CD4-positive, alpha-beta T cell (primary cell): Measurements from ENCODE around the gene PITRM1. TPM values are rescaled to one million over a fixed set of nuclear protein-coding genes. Genes with fewer than 3 reads are reported as not detected.

ENCODE experiments used
- ATAC-seq: fragments of 200-7000 bp; cut with Tn5 transposase; one replicate; pipeline ENCODE4 v1.10.0; 2022; ENCODE audit warnings: mild to moderate bottlenecking; ENCODE audit not compliant: poor library complexity
- CTCF ChIA-PET: fragments of 350-600 bp; sonication (Branson Sonifier 250); formaldehyde crosslinking; loops from one replicate; lab custom pipeline; 2021; ENCODE audit warnings: antibody characterized with exemption, inconsistent platforms; lab: Charles Lee
- POLR2A ChIA-PET: fragments of 350-600 bp; sonication (Branson Sonifier 250); formaldehyde crosslinking; loops from one replicate; lab custom pipeline; 2021; ENCODE audit warnings: antibody characterized with exemption, inconsistent platforms; lab: Charles Lee
- DNase-seq, 14 experiments: peaks; one replicate each; pipeline ENCODE4 v3.0.0-alpha.2; 2013 to 2020; ENCODE audit warnings: mixed read lengths in 2 of 14
- H3K27ac ChIP-seq, 2 donors: one replicate each; pipeline versions ENCODE4 v1.5.1 to v1.7.0; 2013; ENCODE audit warnings: low read length in 2 of 2, low read depth in 1 of 2, mild to moderate bottlenecking in 1 of 2
- H3K27me3 ChIP-seq, 2 experiments: 1 replicate in 1 of 2; 2 replicates in 1 of 2; pipeline versions ENCODE4 v1.6.1 to v1.7.0; 2013; ENCODE audit warnings: low read length in 2 of 2, control low read depth in 1 of 2, mild to moderate bottlenecking in 1 of 2, moderate library complexity in 1 of 2; ENCODE audit not compliant: insufficient read depth in 2 of 2, control insufficient read depth in 1 of 2
- H3K36me3 ChIP-seq: one replicate; pipeline ENCODE4 v1.6.1; 2013; ENCODE audit warnings: low read length, control low read depth; ENCODE audit not compliant: insufficient read depth
- H3K4me1 ChIP-seq: one replicate; pipeline ENCODE4 v1.6.1; 2013; ENCODE audit warnings: low read length, control low read depth; ENCODE audit not compliant: insufficient read depth
- H3K4me3 ChIP-seq: one replicate; pipeline ENCODE4 v1.5.1; 2013; ENCODE audit warnings: mild to moderate bottlenecking, low read length, moderate library complexity
- H3K9me3 ChIP-seq, 2 experiments: 1 replicate in 1 of 2; 2 replicates in 1 of 2; pipeline versions ENCODE4 v1.6.1 to v1.7.0; 2013; ENCODE audit warnings: low read length in 2 of 2, mild to moderate bottlenecking in 2 of 2, control low read depth in 1 of 2, moderate library complexity in 1 of 2; ENCODE audit not compliant: control insufficient read depth in 1 of 2, insufficient read depth in 1 of 2
- H3K27ac Mint-ChIP-seq: one replicate; pipeline ENCODE4 v1.8.0; 2020; ENCODE audit warnings: mixed read lengths
- H3K27me3 Mint-ChIP-seq: one replicate; pipeline ENCODE4 v1.8.0; 2021; ENCODE audit warnings: mixed read lengths
- H3K36me3 Mint-ChIP-seq: one replicate; pipeline ENCODE4 v1.8.0; 2021; ENCODE audit warnings: low read depth, mixed read lengths
- H3K4me1 Mint-ChIP-seq: one replicate; pipeline ENCODE4 v1.8.0; 2021; ENCODE audit warnings: low read depth, mixed read lengths
- H3K4me3 Mint-ChIP-seq: one replicate; pipeline ENCODE4 v1.8.0; 2020; ENCODE audit warnings: mild to moderate bottlenecking, mixed read lengths
- H3K9me3 Mint-ChIP-seq: one replicate; pipeline ENCODE4 v1.8.0; 2020; ENCODE audit warnings: mixed read lengths
- CTCF ChIP-seq: fragments of 200-600 bp; IDR thresholded peaks from one replicate; pipeline ENCODE4 v1.8.0; 2022; ENCODE audit warnings: antibody characterized with exemption, mild to moderate bottlenecking
- intact Hi-C, 2 experiments: fragments of 100-400 bp; cut with DNase I in 1 of 2; cut with micrococcal nuclease in 1 of 2; formaldehyde crosslinking; loops; one replicate each; pipeline versions ENCODE4 v1.15.1 to v1.9.0; 2023 to 2025; cut with DNase I, micrococcal nuclease
- total RNA-seq, 174 experiments: library from RNA in 2 of 174; stranded (reverse) in 2 of 174; gene quantifications; one replicate each; pipeline ENCODE4 v1.2.3 and lab custom pipeline; 2021 to 2026

Gene PITRM1
- total RNA-seq, 2 experiments from 2014 or later: 76.7 to 77.8 TPM

DNA sequence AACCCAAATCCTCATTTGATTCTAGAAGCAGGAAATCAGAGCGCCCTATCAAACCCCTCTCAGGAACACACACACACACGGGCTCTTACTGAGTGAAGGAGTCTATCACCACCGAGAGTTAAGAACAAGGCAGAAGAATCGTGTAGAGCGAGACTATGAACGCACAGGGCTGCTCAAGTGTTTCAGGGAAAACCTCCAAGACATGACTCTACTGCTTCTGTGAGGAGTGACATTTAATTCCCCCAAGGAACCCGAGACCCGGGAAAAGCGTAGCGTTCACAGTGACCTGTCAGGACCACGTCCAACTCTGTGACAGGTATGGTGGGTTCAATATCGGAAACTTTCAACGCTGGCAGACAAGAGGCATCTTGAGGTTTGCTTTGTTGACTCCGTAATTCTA lies 21.6 kb downstream of the PITRM1 start:
- DNase-seq: no peak
- ChIA-PET POLR2A (no interaction called here), CTCF (no interaction called here)
- Histone ChIP-seq H3K9me3 (no peaks in the 10 kb centered on the region), H3K4me1 (no peaks in the 10 kb centered on the region), H3K36me3 (peaks cover 79% of the 10 kb centered on the region), H3K27ac (no peak overlapping the region), H3K4me3 (no peak overlapping the region), H3K27me3 (no peaks in the 10 kb centered on the region)
- no peak for TF ChIP-seq CTCF
- intact Hi-C loops: no loop called here
- no peaks in the 10 kb centered on the region for H3K9me3 Mint-ChIP-seq
- ATAC-seq: no peak
- H3K27ac Mint-ChIP-seq: no peak overlapping the region
- no peak overlapping the region for H3K4me3 Mint-ChIP-seq
- no peaks in the 10 kb centered on the region for H3K4me1 Mint-ChIP-seq
- H3K36me3 Mint-ChIP-seq: peaks cover 99% of the 10 kb centered on the region
- no peaks in the 10 kb centered on the region for H3K27me3 Mint-ChIP-seq

- Mint-ChIP-seq H3K36me3 (peaks cover 99% of the 10 kb centered on the region), H3K9me3 (no peaks in the 10 kb centered on the region), H3K4me3 (no peak overlapping the region), H3K4me1 (no peaks in the 10 kb centered on the region), H3K27me3 (no peaks in the 10 kb centered on the region), H3K27ac (no peak overlapping the region)
- H3K9me3 ChIP-seq: no peaks in the 10 kb centered on the region
- TF ChIP-seq CTCF: no peak
- POLR2A ChIA-PET: no interaction called here
- intact Hi-C loops: no loop called here
- no peaks in the 10 kb centered on the region for H3K4me1 ChIP-seq
- no peaks in the 10 kb centered on the region for H3K27me3 ChIP-seq
- CTCF ChIA-PET: no interaction called here
- no peak overlapping the region for H3K27ac ChIP-seq
- DNase-seq: no peak
- H3K4me3 ChIP-seq: no peak overlapping the region
- peaks cover 80% of the 10 kb centered on the region for H3K36me3 ChIP-seq
- no peak for ATAC-seq
Measured at GRCh38 chr10:3150366-3150765, 22.2 kb downstream of the PITRM1 start.

DNA sequence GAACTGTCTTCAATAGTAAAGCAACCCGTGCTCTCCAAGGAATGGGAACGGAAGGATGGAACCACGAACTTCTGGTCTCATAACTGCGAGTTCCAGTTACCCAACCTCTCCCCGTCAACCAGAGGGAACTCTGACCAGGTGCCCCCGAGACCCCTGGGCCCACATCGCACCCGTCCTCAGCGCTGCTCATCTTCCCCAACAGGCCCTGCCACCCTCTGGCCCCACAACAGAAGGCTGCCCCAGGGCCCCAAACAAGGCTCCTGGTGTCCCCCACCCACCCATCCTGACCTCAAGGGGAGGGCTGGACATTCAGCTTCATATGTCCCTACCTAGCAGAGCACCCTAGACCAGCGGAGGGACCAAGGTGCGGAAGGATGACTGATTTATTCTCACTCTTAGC lies 22.7 kb downstream of the PITRM1 start:
- Mint-ChIP-seq H3K36me3 (peaks cover 99% of the 10 kb centered on the region), H3K27ac (no peak overlapping the region), H3K9me3 (no peaks in the 10 kb centered on the region), H3K4me3 (no peak overlapping the region), H3K27me3 (no peaks in the 10 kb centered on the region), H3K4me1 (no peaks in the 10 kb centered on the region)
- ChIA-PET POLR2A (no interaction called here), CTCF (no interaction called here)
- no peaks in the 10 kb centered on the region for H3K4me1 ChIP-seq
- no peak for TF ChIP-seq CTCF
- intact Hi-C loops: no loop called here
- DNase-seq (no peak), ATAC-seq (no peak)
- H3K36me3 ChIP-seq: peaks cover 80% of the 10 kb centered on the region
- no peak overlapping the region for H3K27ac ChIP-seq
- H3K27me3 ChIP-seq: no peaks in the 10 kb centered on the region
- no peaks in the 10 kb centered on the region for H3K9me3 ChIP-seq
- H3K4me3 ChIP-seq: no peak overlapping the region
